ENCODE results near the gene SORBS1. TPM values are rescaled to one million over a fixed set of nuclear protein-coding genes. Genes with fewer than 3 reads are reported as not detected.

Gene SORBS1
- total RNA-seq, 1 experiment from 2014 or later: 4.1 TPM

GRCh38 chr10:95278061-95278988 is 282.8 kb downstream of the SORBS1 start:
- Histone ChIP-seq H3K9me3 (ENCODE audit: low read length) (no peaks in the 10 kb centered on the region), H3K9ac (ENCODE audit: low read length) (no peak overlapping the region), H3K4me1 (ENCODE audit: insufficient read depth, low read length) (peaks cover 34% of the 10 kb centered on the region), H3K4me3 (ENCODE audit: low read length) (no peak overlapping the region), H2AFZ (ENCODE audit: low read length) (no peak overlapping the region), H3K36me3 (ENCODE audit: low read depth, low read length) (no peaks in the 10 kb centered on the region), H4K20me1 (ENCODE audit: low read length) (no peaks in the 10 kb centered on the region; the same call in 1 of the 2 replicates), H3K4me2 (ENCODE audit: low read length) (no peak overlapping the region), H3K79me2 (ENCODE audit: low read length) (peaks cover 84% of the 10 kb centered on the region), H3K27me3 (ENCODE audit: low read length) (no peaks in the 10 kb centered on the region), H3F3A (ENCODE audit: low read length, unreplicated experiment) (no peaks in the 10 kb centered on the region), H3K27ac (ENCODE audit: low read length) (no peak overlapping the region), H3K9me2 (replicated peaks; ENCODE audit: low read length) (no peaks in the 10 kb centered on the region)
- BruUV-seq (replicated peaks): no TSS peak
- ChIA-PET CTCF (no interaction called here), POLR2A (ENCODE audit: unreplicated experiment) (interaction anchor here (0.7 kb wide), 1 partner anchor 1342 kb away, joined by 3 read pairs; no protein-coding TSS in a partner anchor)
- DNase-seq (no peak), ATAC-seq (no peak)
- TF ChIP-seq CTCF (conservative IDR thresholded peaks at IDR 0.05; ENCODE audit: low read depth, low read length): no peak
- TF ChIP-seq EZH2 (IDR thresholded peaks at IDR 0.05; ENCODE audit: low read length, unreplicated experiment): no peak
- TF ChIP-seq EZH2phosphoT487 (IDR thresholded peaks at IDR 0.05; ENCODE audit: borderline replicate concordance, low read length): no peak
- intact Hi-C loops (cut with micrococcal nuclease): no loop called here

- no peaks in the 10 kb centered on the region; the same call in 1 of the 2 replicates for H4K20me1 ChIP-seq (ENCODE audit: low read length)
- no peak overlapping the region for H2AFZ ChIP-seq (ENCODE audit: low read length)
- BruUV-seq (replicated peaks): no TSS peak
- no peak overlapping the region for H3K4me2 ChIP-seq (ENCODE audit: low read length)
- peaks cover 84% of the 10 kb centered on the region for H3K79me2 ChIP-seq (ENCODE audit: low read length)
- H3F3A ChIP-seq (ENCODE audit: low read length, unreplicated experiment): no peaks in the 10 kb centered on the region
- POLR2A ChIA-PET (ENCODE audit: unreplicated experiment): no interaction called here
- DNase-seq (no peak), ATAC-seq (no peak)
- no peak for TF ChIP-seq EZH2phosphoT487 (IDR thresholded peaks at IDR 0.05; ENCODE audit: borderline replicate concordance, low read length)
- no peak for TF ChIP-seq EZH2 (IDR thresholded peaks at IDR 0.05; ENCODE audit: low read length, unreplicated experiment)
- TF ChIP-seq CTCF (conservative IDR thresholded peaks at IDR 0.05; ENCODE audit: low read depth, low read length): no peak
- H3K27ac ChIP-seq (ENCODE audit: low read length): no peak overlapping the region
- H3K36me3 ChIP-seq (ENCODE audit: low read depth, low read length): no peaks in the 10 kb centered on the region
- intact Hi-C loops (cut with micrococcal nuclease): no loop called here
- H3K4me1 ChIP-seq (ENCODE audit: insufficient read depth, low read length): peaks cover 38% of the 10 kb centered on the region
- no peaks in the 10 kb centered on the region for H3K9me3 ChIP-seq (ENCODE audit: low read length)
- no peak overlapping the region for H3K9ac ChIP-seq (ENCODE audit: low read length)
- no peak overlapping the region for H3K4me3 ChIP-seq (ENCODE audit: low read length)
- no peaks in the 10 kb centered on the region for H3K9me2 ChIP-seq (replicated peaks; ENCODE audit: low read length)
- CTCF ChIA-PET: no interaction called here
- no peaks in the 10 kb centered on the region for H3K27me3 ChIP-seq (ENCODE audit: low read length)
Measured at GRCh38 chr10:95277614-95278013, 283.6 kb downstream of the SORBS1 start.

GRCh38 chr10:95277201-95277570 is 284.0 kb downstream of the SORBS1 start:
- CTCF ChIA-PET: no interaction called here
- TF ChIP-seq CTCF (conservative IDR thresholded peaks at IDR 0.05; ENCODE audit: low read depth, low read length) (no peak), EZH2 (IDR thresholded peaks at IDR 0.05; ENCODE audit: low read length, unreplicated experiment) (no peak), EZH2phosphoT487 (IDR thresholded peaks at IDR 0.05; ENCODE audit: borderline replicate concordance, low read length) (no peak)

More at GRCh38 chr10:95277201-95277570, 284.0 kb downstream of the SORBS1 start:
- no peaks in the 10 kb centered on the region; the same call in 1 of the 2 replicates for H4K20me1 ChIP-seq (ENCODE audit: low read length)
- DNase-seq: no peak
- no peak overlapping the region for H3K9ac ChIP-seq (ENCODE audit: low read length)
- no peaks in the 10 kb centered on the region for H3K9me2 ChIP-seq (replicated peaks; ENCODE audit: low read length)
- POLR2A ChIA-PET (ENCODE audit: unreplicated experiment): no interaction called here
- no peak overlapping the region for H3K4me2 ChIP-seq (ENCODE audit: low read length)
- no peaks in the 10 kb centered on the region for H3F3A ChIP-seq (ENCODE audit: low read length, unreplicated experiment)
- no peak overlapping the region for H3K4me3 ChIP-seq (ENCODE audit: low read length)
- intact Hi-C loops (cut with micrococcal nuclease): no loop called here
- H3K79me2 ChIP-seq (ENCODE audit: low read length): peaks cover 80% of the 10 kb centered on the region
- no peak overlapping the region for H2AFZ ChIP-seq (ENCODE audit: low read length)
- H3K27me3 ChIP-seq (ENCODE audit: low read length): no peaks in the 10 kb centered on the region
- H3K27ac ChIP-seq (ENCODE audit: low read length): no peak overlapping the region
- no peaks in the 10 kb centered on the region for H3K36me3 ChIP-seq (ENCODE audit: low read depth, low read length)
- BruUV-seq (replicated peaks): no TSS peak
- H3K4me1 ChIP-seq (ENCODE audit: insufficient read depth, low read length): peaks cover 38% of the 10 kb centered on the region
- no peak for ATAC-seq
- H3K9me3 ChIP-seq (ENCODE audit: low read length): no peaks in the 10 kb centered on the region
